ENCODE measurements around the gene TIMP3.
"Not testable (repeated sequence)": the region's sequence is repeated elsewhere in the genome, so short reads cannot be mapped to it uniquely, and the experiment has no call there.

The TIMP3 gene

GRCh38 chr22:32801537-32802236, at the start of gene TIMP3:
TIMP3 (plus strand) TSS chr22:32801705; CDS start chr22:32802002, 297 bp downstream.
- DNase-seq (ENCODE audit: low read depth in 2 of 2) = no peak

DNA sequence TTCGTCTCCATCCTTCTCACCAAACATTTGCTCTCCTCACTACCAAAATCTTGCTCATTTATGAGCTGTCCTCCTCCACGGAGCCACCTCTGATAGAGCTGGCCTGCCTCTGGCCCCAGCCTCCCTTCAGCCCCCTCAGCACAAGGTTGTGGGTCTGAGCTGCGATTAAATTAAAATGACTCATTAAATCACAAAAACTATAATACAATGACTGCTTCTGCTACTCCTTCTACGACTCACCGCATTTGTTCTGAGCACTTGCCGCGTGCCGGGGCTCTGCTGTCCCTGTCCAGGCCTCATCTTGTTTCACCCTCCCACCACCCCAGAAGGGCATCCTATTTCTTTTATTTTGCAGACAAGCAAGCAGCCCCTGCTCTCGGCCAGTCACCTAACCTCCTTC, 49.2 kb upstream of the TIMP3 start:
- no peak for DNase-seq (ENCODE audit: low read depth in 2 of 2)

- DNase-seq (ENCODE audit: low read depth in 2 of 2) = no peak
These were observed 48.5 kb upstream of the TIMP3 start for GRCh38 chr22:32752816-32753520.

GRCh38 chr22:32753591-32753990, 47.9 kb upstream of the TIMP3 start:
- no peak for DNase-seq (ENCODE audit: low read depth in 2 of 2)

- DNase-seq (ENCODE audit: low read depth in 2 of 2) = no peak
These were observed 47.0 kb upstream of the TIMP3 start for GRCh38 chr22:32754413-32755041.

DNA sequence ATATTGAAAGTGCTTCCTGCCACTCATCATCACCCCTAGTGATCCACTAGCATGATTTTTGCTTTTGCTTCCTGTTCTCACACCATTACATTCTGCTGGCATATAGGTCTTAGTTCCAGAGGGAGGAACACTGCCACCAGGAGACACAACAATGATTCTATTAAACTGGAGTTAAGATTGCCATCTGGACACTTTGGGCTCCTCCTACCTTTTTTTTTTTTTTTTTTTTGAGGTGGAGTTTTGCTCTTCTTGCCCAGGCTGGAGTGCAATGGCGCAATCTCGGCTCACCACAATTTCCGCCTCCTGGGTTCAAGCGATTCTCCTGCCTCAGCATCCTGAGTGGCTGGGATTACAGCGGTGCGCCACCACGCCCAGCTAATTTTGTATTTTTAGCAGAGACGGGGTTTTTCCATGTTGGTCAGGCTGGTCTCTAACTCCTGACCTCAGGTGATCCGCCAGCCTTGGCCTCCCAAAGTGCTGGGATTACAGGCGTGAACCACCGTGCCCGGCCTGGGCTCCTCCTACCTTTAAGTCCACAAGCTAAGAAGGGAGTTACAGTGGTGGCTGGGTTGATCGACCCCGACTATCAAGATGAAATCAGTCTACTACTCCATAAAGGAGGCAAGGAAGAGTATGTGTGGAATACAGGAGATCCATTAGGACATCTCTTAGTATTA, 44.3 kb upstream of the TIMP3 start:
- DNase-seq (ENCODE audit: low read depth in 2 of 2) = not testable (repeated sequence)

- DNase-seq (ENCODE audit: low read depth in 2 of 2) = no peak
These were observed 42.6 kb upstream of the TIMP3 start for GRCh38 chr22:32758866-32759385.

- DNase-seq (ENCODE audit: low read depth in 2 of 2) = no peak
These were observed 41.1 kb upstream of the TIMP3 start for GRCh38 chr22:32760396-32760795.

DNA sequence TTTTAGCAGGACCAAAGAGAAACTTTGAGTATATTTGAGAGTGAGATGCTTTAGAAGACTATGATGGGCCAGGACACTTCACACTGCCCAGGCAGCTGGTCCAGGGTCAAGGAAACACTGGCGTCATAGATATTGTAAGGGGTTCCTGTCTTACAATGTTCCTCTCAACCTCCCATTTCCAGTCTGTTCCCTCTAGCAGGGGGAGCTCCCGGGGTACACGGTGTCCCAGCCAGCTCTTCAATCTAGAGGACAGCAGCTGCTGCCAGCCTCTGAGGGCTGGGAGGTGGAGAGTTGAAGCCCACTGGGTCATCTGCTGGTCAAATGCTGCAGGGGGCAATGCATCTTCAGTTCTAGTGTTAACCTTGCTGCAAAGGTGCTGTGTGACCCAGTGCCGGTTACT, 40.7 kb upstream of the TIMP3 start:
- no peak for DNase-seq (ENCODE audit: low read depth in 2 of 2)

GRCh38 chr22:32761251-32761903, 40.1 kb upstream of the TIMP3 start:
- no peak for DNase-seq (ENCODE audit: low read depth in 2 of 2)

GRCh38 chr22:32764330-32765131, 37.0 kb upstream of the TIMP3 start:
- no peak for DNase-seq (ENCODE audit: low read depth in 2 of 2)

- DNase-seq (ENCODE audit: low read depth in 2 of 2) = no peak
These were observed 36.3 kb upstream of the TIMP3 start for GRCh38 chr22:32765132-32765618.

DNA sequence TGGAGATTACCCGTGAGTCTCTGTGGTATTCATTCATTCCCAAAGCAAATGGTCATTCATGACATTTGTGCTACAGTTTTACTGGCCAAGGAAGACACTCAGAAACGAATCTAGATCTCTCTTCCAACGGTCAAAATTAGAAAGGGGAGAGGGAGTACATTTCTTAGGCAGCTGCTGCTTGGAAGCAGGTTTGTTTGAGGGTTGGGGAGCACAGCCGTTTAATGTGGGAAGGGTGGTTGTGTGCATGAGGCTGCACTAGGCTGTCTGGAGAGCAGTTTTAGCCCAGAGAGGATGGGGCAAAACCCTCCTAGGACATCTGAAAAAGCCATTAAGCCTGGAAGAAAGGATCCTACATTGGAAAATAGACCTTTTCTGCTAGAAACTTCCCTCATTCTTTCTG, 29.7 kb upstream of the TIMP3 start:
- DNase-seq (ENCODE audit: low read depth in 2 of 2) = no peak

GRCh38 chr22:32775957-32776356, 25.5 kb upstream of the TIMP3 start:
- DNase-seq (ENCODE audit: low read depth in 2 of 2) = no peak

- no peak for DNase-seq (ENCODE audit: low read depth in 2 of 2)
These were observed 25.1 kb upstream of the TIMP3 start for GRCh38 chr22:32776397-32776796.

DNA sequence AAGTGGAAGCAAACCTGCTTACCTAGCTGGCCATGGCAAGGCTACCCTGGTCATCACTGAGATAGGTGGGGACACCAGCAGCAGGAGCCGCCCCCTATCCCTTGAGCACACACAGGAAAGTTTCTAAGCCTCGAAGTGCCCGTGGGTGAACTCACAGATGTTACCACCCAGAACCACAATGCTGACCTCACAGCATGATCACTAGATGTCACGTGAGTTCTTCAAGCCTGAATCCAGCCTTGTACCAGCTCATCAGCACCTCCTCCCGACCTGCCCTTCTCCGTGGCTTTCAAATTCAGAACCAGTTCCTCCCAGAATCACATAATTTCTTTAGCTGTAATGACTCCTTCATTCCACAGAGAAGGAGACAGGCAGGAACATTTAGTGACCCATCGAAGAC, 24.7 kb upstream of the TIMP3 start:
- no peak for DNase-seq (ENCODE audit: low read depth in 2 of 2)

DNA sequence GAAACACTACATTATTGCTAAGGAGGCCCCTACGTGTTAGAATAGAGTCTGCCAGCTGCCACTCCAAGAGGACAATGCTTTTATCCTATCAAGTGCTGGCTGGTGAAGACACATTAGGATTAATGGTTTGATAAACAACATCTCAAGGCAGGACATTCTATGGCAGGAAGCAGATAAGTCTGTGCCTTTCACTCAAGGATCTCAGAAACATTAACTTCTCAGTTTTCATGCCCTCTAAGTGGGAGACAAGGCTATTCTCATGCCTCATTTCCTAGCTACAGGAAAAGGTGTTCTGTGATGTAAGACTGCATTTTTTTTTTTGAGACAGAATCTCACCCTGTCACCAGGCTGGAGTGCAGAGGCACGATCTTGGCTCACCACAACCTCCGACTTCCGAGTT, 23.5 kb upstream of the TIMP3 start:
- no peak for DNase-seq (ENCODE audit: low read depth in 2 of 2)

- DNase-seq (ENCODE audit: low read depth in 2 of 2) = no peak
These were observed 20.7 kb upstream of the TIMP3 start for GRCh38 chr22:32780726-32781310.

DNA sequence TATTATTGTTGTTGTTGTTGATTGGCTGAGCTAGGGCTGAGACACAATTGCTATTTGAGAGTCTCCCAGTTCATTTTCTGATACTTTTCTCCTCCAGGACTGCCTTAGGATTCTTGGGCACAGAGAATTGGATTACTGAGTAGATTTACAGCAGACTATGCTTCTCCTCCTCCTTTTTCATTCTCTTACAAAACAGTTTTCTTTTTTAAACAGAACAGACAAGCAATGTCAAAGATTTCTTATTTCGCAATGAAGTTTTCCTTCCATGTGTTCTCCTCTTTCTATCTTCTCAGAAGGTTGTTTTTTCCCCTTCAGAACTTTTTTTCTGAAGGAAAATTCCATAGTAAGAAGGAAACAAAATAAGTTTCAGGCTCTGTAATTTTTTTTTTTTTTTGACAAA, 19.8 kb upstream of the TIMP3 start:
- DNase-seq (ENCODE audit: low read depth in 2 of 2) = no peak

GRCh38 chr22:32785321-32786026, 16.0 kb upstream of the TIMP3 start:
- DNase-seq (ENCODE audit: low read depth in 2 of 2) = no peak
